MCF 10A (cell line): ENCODE measurements around the gene B3GAT1. TPM values are rescaled to one million over a fixed set of nuclear protein-coding genes. Genes with fewer than 3 reads are reported as not detected.

Experiments used
- BruUV-seq: library from RNA; stranded (reverse); fragments of 400-500 nt; replicated peaks from 2 replicates; lab custom pipeline; 2021; lab: Mats Ljungman, UMichigan
- CTCF ChIA-PET: fragments of 300-600 bp; sonication (Branson Sonifier 250); formaldehyde crosslinking; extraction: SDS; loops from one replicate; lab custom pipeline; 2021; ENCODE audit warnings: antibody characterized with exemption, inconsistent platforms; lab: Yijun Ruan, JAX
- POLR2A ChIA-PET: fragments of 300-600, 350-650 bp; sonication (Branson Sonifier 250); formaldehyde crosslinking; extraction: SDS; loops from one replicate; lab custom pipeline; 2020; ENCODE audit warnings: antibody characterized with exemption, inconsistent platforms; lab: Yijun Ruan, JAX
- DNase-seq: peaks from one replicate; pipeline ENCODE4 v3.0.0-alpha.2; 2018; ENCODE audit not compliant: unreplicated experiment
- H3K27ac Mint-ChIP-seq: one replicate; pipeline ENCODE4 v1.8.0; 2022; ENCODE audit warnings: mild to moderate bottlenecking, low read depth, mixed read lengths; ENCODE audit not compliant: unreplicated experiment
- H3K27me3 Mint-ChIP-seq: one replicate; pipeline ENCODE4 v1.8.0; 2022; ENCODE audit warnings: mixed read lengths; ENCODE audit not compliant: insufficient read depth, unreplicated experiment
- H3K36me3 Mint-ChIP-seq: one replicate; pipeline ENCODE4 v1.8.0; 2022; ENCODE audit warnings: mild to moderate bottlenecking, moderate library complexity, mixed read lengths; ENCODE audit not compliant: insufficient read depth, unreplicated experiment
- H3K4me1 Mint-ChIP-seq: one replicate; pipeline ENCODE4 v1.8.0; 2022; ENCODE audit warnings: mixed read lengths; ENCODE audit not compliant: insufficient read depth, unreplicated experiment
- H3K4me3 Mint-ChIP-seq: one replicate; pipeline ENCODE4 v1.8.0; 2022; ENCODE audit warnings: mild to moderate bottlenecking, moderate library complexity, mixed read lengths; ENCODE audit not compliant: unreplicated experiment
- H3K9me3 Mint-ChIP-seq: one replicate; pipeline ENCODE4 v1.8.0; 2022; ENCODE audit warnings: mixed read lengths; ENCODE audit not compliant: unreplicated experiment
- intact Hi-C: fragments of 100-400 bp; cut with micrococcal nuclease; formaldehyde crosslinking; loops from 2 replicates; pipeline ENCODE4 v1.14.1; 2022
- total RNA-seq: library from RNA; stranded (reverse); gene quantifications from 2 replicates; pipeline ENCODE4 v1.2.3, GENCODE V29; 2022
- TF ChIP-seq, protein P1 (sequence below): fragments of 200-600 bp; IDR thresholded peaks from one replicate; pipeline ENCODE4 v1.8.0; 2022; ENCODE audit warnings: antibody characterized with exemption, mild to moderate bottlenecking; ENCODE audit not compliant: unreplicated experiment

The B3GAT1 gene
- total RNA-seq, 1 experiment from 2014 or later = not detected

DNA sequence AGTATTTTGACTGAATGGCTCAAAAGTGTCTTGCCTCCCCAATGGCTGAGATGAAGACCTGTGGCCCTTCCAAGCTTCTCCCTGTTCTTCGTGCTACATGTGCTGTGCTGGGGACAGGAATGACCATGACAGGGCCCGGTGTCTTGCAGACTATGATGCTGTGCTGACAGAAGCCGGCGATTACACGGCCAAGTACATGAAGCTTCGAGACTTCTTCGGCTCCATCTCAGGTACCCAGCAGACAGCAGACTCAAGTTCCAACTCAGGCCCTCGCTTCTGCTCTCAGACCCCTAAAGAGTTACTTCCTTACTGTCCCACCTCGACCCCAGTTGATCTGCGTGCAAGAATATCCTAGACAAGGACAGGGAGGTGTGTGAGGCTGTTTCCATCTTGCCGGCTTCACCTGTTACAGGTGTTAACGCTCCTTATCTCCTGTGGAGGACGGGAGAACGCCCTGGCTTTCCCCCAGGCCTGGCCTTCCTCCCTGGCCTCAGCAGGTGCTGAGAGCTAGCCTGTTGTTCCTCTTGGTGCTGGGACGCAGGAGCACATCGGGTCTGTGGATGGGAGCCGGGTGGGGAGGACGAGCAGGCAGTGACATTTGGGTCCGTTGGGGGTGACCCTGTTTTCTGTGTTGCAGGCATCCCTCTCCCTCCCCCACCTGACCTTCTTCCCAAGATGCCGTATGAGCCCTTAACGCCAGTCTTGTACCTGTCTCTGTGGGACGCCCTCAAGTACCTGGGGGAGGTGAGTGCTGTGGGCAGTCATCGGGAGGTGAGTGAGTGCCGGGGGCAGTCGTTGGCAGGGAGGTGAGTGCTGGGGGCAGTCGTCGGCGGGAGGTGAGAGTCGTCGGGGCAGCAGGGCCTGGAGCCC, 42.2 kb downstream of the B3GAT1 start:
- no peak for DNase-seq
- Mint-ChIP-seq H3K36me3 (no peaks in the 10 kb centered on the region), H3K27me3 (no peaks in the 10 kb centered on the region), H3K4me3 (no peak overlapping the region), H3K27ac (no peak overlapping the region), H3K4me1 (no peaks in the 10 kb centered on the region), H3K9me3 (no peaks in the 10 kb centered on the region)
- intact Hi-C loops = no loop called here
- CTCF ChIA-PET = interaction anchor here (0.7 kb wide), 1 partner anchor 140 kb away, joined by 3 read pairs; no protein-coding TSS in a partner anchor
- POLR2A ChIA-PET = no interaction called here
- no TSS peak for BruUV-seq
- TF ChIP-seq, protein P1, sequence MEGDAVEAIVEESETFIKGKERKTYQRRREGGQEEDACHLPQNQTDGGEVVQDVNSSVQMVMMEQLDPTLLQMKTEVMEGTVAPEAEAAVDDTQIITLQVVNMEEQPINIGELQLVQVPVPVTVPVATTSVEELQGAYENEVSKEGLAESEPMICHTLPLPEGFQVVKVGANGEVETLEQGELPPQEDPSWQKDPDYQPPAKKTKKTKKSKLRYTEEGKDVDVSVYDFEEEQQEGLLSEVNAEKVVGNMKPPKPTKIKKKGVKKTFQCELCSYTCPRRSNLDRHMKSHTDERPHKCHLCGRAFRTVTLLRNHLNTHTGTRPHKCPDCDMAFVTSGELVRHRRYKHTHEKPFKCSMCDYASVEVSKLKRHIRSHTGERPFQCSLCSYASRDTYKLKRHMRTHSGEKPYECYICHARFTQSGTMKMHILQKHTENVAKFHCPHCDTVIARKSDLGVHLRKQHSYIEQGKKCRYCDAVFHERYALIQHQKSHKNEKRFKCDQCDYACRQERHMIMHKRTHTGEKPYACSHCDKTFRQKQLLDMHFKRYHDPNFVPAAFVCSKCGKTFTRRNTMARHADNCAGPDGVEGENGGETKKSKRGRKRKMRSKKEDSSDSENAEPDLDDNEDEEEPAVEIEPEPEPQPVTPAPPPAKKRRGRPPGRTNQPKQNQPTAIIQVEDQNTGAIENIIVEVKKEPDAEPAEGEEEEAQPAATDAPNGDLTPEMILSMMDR = no peak

DNA sequence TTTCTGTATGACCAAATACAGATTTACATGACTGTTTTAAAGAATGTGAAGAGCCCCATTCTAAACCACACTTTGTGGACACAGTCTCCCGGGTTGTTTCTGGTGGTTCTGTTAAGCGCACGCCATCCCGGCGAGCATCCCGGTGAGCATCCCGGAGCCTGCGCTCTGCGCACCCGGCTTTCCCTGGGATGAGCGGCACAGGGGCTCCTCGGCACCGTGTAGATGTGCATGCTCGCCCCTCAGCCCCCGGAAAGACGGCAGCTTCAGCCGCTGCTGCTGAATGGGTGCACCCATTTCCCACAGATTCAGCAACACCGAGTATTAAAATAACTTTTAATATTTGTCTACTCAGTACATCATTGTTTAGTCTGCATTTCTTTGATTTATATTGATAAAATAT, 44.3 kb downstream of the B3GAT1 start:
- no peak for DNase-seq
- Mint-ChIP-seq H3K4me3 (no peak overlapping the region), H3K27ac (no peak overlapping the region), H3K36me3 (no peaks in the 10 kb centered on the region), H3K27me3 (no peaks in the 10 kb centered on the region), H3K4me1 (no peaks in the 10 kb centered on the region), H3K9me3 (no peaks in the 10 kb centered on the region)
- CTCF ChIA-PET = interaction anchor here (0.6 kb wide), 1 partner anchor 444 kb away, joined by 3 read pairs; no protein-coding TSS in a partner anchor
- BruUV-seq = no TSS peak
- TF ChIP-seq, protein P1 = no peak
- POLR2A ChIA-PET = interaction anchor here (0.6 kb wide), 1 partner anchor 15 kb away, joined by 3 read pairs; no protein-coding TSS in a partner anchor
- intact Hi-C loops = no loop called here

GRCh38 chr11:134366254-134366653, 45.8 kb downstream of the B3GAT1 start:
- no peaks in the 10 kb centered on the region for H3K4me1 Mint-ChIP-seq
- no peak overlapping the region for H3K27ac Mint-ChIP-seq
- ChIA-PET POLR2A (no interaction called here), CTCF (interaction anchor here (1.3 kb wide), 1 partner anchor 103 kb away, joined by 4 read pairs; no protein-coding TSS in a partner anchor)
- H3K36me3 Mint-ChIP-seq = no peaks in the 10 kb centered on the region
- no TSS peak for BruUV-seq
- TF ChIP-seq, protein P1 = no peak
- H3K27me3 Mint-ChIP-seq = no peaks in the 10 kb centered on the region
- H3K9me3 Mint-ChIP-seq = no peaks in the 10 kb centered on the region
- no peak for DNase-seq
- intact Hi-C loops = no loop called here
- no peak overlapping the region for H3K4me3 Mint-ChIP-seq

DNA sequence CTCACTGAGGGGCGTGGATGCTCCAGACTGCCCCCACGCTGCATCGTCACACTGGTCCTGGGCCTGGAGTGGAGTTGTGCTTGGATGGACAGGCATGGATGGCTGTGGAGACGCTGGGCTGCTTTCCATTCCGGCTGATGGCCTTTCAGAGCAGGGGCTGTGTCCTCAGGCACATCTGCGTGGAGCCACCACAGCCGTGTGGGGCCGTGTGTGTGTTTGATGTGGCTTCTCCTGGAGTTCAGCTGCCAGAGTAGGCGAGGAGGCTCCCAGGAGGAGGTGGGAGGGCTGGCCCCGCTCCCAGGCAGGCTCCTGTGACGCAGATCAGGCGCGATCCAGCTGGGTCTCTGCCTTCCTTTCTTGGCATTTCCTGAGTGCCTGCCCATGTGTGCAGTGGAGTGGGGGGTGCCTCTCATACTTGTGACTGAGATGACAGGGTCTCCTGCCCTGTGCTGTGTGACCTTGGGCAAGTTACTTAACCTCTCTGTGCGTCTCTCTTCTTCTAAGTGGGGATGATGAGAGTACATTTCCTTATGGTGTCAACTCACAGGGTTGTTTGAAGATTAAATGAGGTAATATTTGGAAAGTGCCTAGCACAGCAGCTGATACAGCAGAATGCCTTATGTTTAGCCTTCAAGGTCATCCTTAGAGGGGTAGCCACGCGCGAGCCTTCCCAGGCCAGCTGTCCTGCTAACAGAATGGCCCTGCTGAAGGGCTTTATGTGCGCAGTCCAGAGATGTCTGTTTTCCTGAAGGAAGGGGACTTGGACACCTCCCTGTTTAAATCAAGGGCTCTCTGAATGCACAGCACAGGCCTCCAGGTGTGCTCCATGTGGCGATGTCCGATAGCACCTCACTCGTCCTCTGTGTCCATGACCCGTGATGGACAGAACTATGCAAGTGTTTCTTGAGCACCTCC, 46.8 kb downstream of the B3GAT1 start:
- no TSS peak for BruUV-seq
- intact Hi-C loops = no loop called here
- CTCF ChIA-PET = interaction anchor here (0.6 kb wide), 1 partner anchor 25 kb away, joined by 3 read pairs; no protein-coding TSS in a partner anchor
- Mint-ChIP-seq H3K36me3 (no peaks in the 10 kb centered on the region), H3K27me3 (no peaks in the 10 kb centered on the region), H3K4me1 (no peaks in the 10 kb centered on the region), H3K9me3 (no peaks in the 10 kb centered on the region), H3K27ac (no peak overlapping the region), H3K4me3 (no peak overlapping the region)
- POLR2A ChIA-PET = no interaction called here
- no peak for DNase-seq
- TF ChIP-seq, protein P1 = no peak
